GM13976 (cell line): ENCODE results near the gene ZNF446.

Experiments
- DNase-seq: peaks from one replicate; pipeline ENCODE4 v3.0.0; 2012; ENCODE audit warnings: low spot score
- in situ Hi-C: fragments of 300-500 bp; cut with MboI; formaldehyde crosslinking; loops from one replicate; pipeline ENCODE4 v1.12.0; 2022; ENCODE audit warnings: low sequenced_read_pairs, mixed read lengths, inconsistent platforms; ENCODE audit not compliant: unreplicated experiment
- TF ChIP-seq, protein P1 (sequence below): IDR thresholded peaks from 2 replicates; pipeline ENCODE4 v1.5.1; 2012; ENCODE audit warnings: borderline replicate concordance, mild to moderate bottlenecking; ENCODE audit not compliant: insufficient read depth; ENCODE audit errors: extremely low read depth, missing control alignments, control extremely low read depth

Gene ZNF446

GRCh38 chr19:58515259-58515658 is 39.1 kb downstream of the ZNF446 start:
- in situ Hi-C loops = no loop called here
- DNase-seq = no peak
- TF ChIP-seq, protein P1, sequence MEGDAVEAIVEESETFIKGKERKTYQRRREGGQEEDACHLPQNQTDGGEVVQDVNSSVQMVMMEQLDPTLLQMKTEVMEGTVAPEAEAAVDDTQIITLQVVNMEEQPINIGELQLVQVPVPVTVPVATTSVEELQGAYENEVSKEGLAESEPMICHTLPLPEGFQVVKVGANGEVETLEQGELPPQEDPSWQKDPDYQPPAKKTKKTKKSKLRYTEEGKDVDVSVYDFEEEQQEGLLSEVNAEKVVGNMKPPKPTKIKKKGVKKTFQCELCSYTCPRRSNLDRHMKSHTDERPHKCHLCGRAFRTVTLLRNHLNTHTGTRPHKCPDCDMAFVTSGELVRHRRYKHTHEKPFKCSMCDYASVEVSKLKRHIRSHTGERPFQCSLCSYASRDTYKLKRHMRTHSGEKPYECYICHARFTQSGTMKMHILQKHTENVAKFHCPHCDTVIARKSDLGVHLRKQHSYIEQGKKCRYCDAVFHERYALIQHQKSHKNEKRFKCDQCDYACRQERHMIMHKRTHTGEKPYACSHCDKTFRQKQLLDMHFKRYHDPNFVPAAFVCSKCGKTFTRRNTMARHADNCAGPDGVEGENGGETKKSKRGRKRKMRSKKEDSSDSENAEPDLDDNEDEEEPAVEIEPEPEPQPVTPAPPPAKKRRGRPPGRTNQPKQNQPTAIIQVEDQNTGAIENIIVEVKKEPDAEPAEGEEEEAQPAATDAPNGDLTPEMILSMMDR = no peak

DNA sequence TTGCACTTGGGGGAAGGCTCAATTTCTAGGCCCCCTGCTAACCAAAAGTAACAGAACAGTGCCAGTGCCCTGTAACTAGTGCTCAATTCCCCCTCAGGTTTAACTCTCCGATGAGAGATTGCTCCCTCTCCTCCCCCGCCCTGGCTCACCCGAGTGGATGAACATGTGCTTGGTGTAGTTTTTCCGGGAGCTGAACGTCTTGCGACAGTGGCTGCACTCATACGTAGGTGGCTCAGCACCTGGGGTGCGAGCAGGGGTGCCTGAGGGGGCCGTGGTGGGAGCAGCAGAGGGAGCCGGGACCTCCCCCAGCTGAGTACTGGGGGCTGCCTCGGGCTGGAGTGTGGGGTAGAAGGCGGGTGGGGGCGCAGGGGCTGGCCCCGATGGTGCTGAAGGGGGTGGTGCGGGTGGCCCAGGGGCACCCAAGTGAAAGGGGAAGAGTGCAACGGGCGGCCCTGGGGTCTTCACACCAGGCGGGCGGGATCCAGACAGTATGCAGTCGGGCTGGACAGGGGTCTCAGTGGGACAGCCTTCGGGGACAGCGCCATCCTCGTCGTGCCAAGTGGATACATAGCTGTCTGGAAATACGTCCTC is 40.2 kb downstream of the ZNF446 start:
- in situ Hi-C loops = no loop called here
- TF ChIP-seq, protein P1 = no peak
- no peak for DNase-seq

- TF ChIP-seq, protein P1 = no peak
- in situ Hi-C loops = no loop called here
- DNase-seq = no peak
Observed at GRCh38 chr19:58516964-58517833, 41.0 kb downstream of the ZNF446 start.

- in situ Hi-C loops = no loop called here
- TF ChIP-seq, protein P1 = no peak
- no peak for DNase-seq
Observed at GRCh38 chr19:58518256-58519086, 42.3 kb downstream of the ZNF446 start.

GRCh38 chr19:58519087-58519354 is 42.9 kb downstream of the ZNF446 start:
- TF ChIP-seq, protein P1 = peak; percentile 28
- in situ Hi-C loops = no loop called here
- peak; percentile 64 for DNase-seq
